Naive thymus-derived CD8-positive, alpha-beta T cell (primary cell): ENCODE results near the gene LRMDA. TPM values are rescaled to one million over a fixed set of nuclear protein-coding genes. Genes with fewer than 3 reads are reported as not detected.

ENCODE experiments used
- ATAC-seq, 2 donors: fragments of 150-1000 bp; cut with Tn5 transposase in 1 of 2; sonication (Bioruptor Pico), chemical (Tn5 transposase) in 1 of 2; 1 replicate in 1 of 2; 2 replicates in 1 of 2; pipeline ENCODE4 v1.10.0; 2021; ENCODE audit warnings: mild to moderate bottlenecking in 2 of 2, moderate library complexity in 2 of 2
- POLR2A ChIA-PET: fragments of 350-600 bp; sonication (Branson Sonifier 250); formaldehyde crosslinking; loops from one replicate; lab custom pipeline; 2021; ENCODE audit warnings: antibody characterized with exemption; lab: Charles Lee
- DNase-seq, 10 donors: peaks; one replicate each; pipeline versions ENCODE4 v3.0.0 to v3.0.0-alpha.2; 2020 to 2022
- H3K27ac Mint-ChIP-seq, 10 donors: one replicate each; pipeline ENCODE4 v1.8.0; 2020 to 2022; ENCODE audit warnings: mild to moderate bottlenecking in 10 of 10, mixed read lengths in 10 of 10, moderate library complexity in 4 of 10, inconsistent platforms in 1 of 10
- H3K27me3 Mint-ChIP-seq, 5 donors: one replicate each; pipeline ENCODE4 v1.8.0; 2021 to 2022; ENCODE audit warnings: mixed read lengths in 5 of 5
- H3K36me3 Mint-ChIP-seq, 3 donors: one replicate each; pipeline ENCODE4 v1.8.0; 2020 to 2022; ENCODE audit warnings: mixed read lengths in 3 of 3, mild to moderate bottlenecking in 2 of 3, inconsistent platforms in 1 of 3
- H3K4me1 Mint-ChIP-seq, 4 donors: one replicate each; pipeline ENCODE4 v1.8.0; 2021 to 2022; ENCODE audit warnings: mixed read lengths in 4 of 4
- H3K4me3 Mint-ChIP-seq, 10 donors: one replicate each; pipeline ENCODE4 v1.8.0; 2020 to 2022; ENCODE audit warnings: mild to moderate bottlenecking in 10 of 10, mixed read lengths in 10 of 10, moderate library complexity in 6 of 10, inconsistent platforms in 1 of 10
- H3K9me3 Mint-ChIP-seq, 9 donors: one replicate each; pipeline ENCODE4 v1.8.0; 2020 to 2022; ENCODE audit warnings: mixed read lengths in 9 of 9, mild to moderate bottlenecking in 3 of 9, inconsistent platforms in 1 of 9, moderate library complexity in 1 of 9
- polyA plus RNA-seq, 3 donors: library from polyadenylated mRNA; unstranded; fragments of 300-500 nt; fragmentation: Illumina TruSeq; gene quantifications; one replicate each; pipeline ENCODE4 v1.2.3, GENCODE V29; 2021
- total RNA-seq, 8 experiments: library from RNA in 2 of 8; stranded (reverse) in 2 of 8; gene quantifications; one replicate each; pipeline ENCODE4 v1.2.3 and lab custom pipeline; 2021 to 2026

LRMDA gene
- total and polyA plus RNA-seq, 5 experiments from 2014 or later = not detected

DNA sequence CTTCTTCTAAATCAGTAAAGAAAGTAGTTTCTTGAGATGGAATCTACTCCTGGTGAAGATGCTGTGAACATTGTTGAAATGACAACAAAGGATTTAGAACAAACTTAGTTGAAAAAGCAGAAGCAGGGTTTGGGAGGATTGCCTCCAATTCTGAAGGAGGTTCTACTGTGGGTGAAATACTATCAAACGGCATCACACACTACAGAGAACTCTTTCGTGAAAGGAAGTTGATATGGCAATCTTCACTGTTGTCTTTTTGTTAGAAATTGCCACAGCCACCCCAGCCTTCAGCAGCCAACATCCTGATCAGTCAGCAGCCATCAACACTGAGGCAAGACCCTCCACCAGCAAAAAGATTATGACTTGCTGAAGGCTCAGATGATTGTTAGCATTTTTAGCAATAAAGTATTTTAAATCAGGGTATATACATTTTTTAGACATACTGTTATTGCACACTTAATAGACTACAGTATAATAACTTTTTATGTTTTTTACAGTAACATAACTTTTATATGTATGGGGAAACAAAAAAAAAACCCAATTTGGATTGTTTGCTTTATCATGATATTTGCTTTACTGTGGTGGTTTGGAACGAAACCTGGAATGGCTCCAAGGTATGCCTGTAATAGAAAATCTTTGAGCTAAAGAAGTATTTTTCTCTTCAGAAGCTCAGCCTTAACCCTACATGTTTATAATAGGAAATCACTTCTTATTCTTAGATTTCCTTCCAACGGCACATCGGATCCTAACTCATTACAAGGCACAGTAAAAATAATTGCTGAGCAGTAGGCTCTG lies 257.3 kb downstream of the LRMDA start:
- no peak for DNase-seq
- Mint-ChIP-seq H3K27me3 (peaks cover 3 to 11% (median 7%) of the 10 kb centered on the region in 5 donors), H3K4me1 (no peaks in the 10 kb centered on the region), H3K4me3 (no peak overlapping the region), H3K27ac (no peak overlapping the region), H3K36me3 (no peaks in the 10 kb centered on the region), H3K9me3 (peaks cover 0 to 10% (median 0%) of the 10 kb centered on the region in 9 donors)
- ATAC-seq = no peak
- POLR2A ChIA-PET = no interaction called here

- peaks cover 0 to 2% (median 0%) of the 10 kb centered on the region in 9 donors for H3K9me3 Mint-ChIP-seq
Measured at GRCh38 chr10:75693489-75693888, 262.1 kb downstream of the LRMDA start.

GRCh38 chr10:75694269-75694668 lies 262.8 kb downstream of the LRMDA start:
- H3K4me3 Mint-ChIP-seq = no peak overlapping the region
- no peaks in the 10 kb centered on the region for H3K36me3 Mint-ChIP-seq
- no peak overlapping the region for H3K27ac Mint-ChIP-seq
- POLR2A ChIA-PET = no interaction called here
- ATAC-seq (no peak), DNase-seq (no peak)
- peaks cover 4 to 23% (median 10%) of the 10 kb centered on the region in 5 donors for H3K27me3 Mint-ChIP-seq
- peaks cover 0 to 2% (median 0%) of the 10 kb centered on the region in 9 donors for H3K9me3 Mint-ChIP-seq
- no peaks in the 10 kb centered on the region for H3K4me1 Mint-ChIP-seq

More at GRCh38 chr10:75693489-75693888, 262.1 kb downstream of the LRMDA start:
- POLR2A ChIA-PET = no interaction called here
- no peak for DNase-seq
- Mint-ChIP-seq H3K4me1 (no peaks in the 10 kb centered on the region), H3K36me3 (no peaks in the 10 kb centered on the region), H3K27me3 (peaks cover 4 to 23% (median 10%) of the 10 kb centered on the region in 5 donors), H3K4me3 (no peak overlapping the region), H3K27ac (no peak overlapping the region)
- ATAC-seq = no peak

DNA sequence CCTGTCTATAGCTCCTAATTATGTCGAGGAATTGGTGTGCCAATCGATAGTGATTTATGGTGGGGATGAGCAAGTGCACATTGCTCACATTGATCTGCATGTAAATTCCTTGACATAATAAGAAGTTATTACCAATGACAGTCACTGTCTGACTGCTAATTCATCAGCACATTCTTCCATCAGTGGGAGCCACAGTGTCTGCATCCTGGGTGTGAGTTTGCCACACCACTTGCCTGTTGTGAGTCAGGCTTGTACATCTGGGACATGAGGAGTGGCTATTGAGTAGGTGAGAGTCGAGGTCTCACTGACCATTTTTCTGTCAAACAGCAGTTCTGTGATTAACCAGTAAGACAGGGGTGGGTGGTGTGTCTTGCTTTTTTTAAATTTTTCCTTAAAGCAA lies 263.4 kb downstream of the LRMDA start:
- H3K4me3 Mint-ChIP-seq = no peak overlapping the region
- no peaks in the 10 kb centered on the region for H3K36me3 Mint-ChIP-seq
- H3K27ac Mint-ChIP-seq = no peak overlapping the region
- ATAC-seq (no peak), DNase-seq (no peak)
- H3K9me3 Mint-ChIP-seq = peaks cover 0 to 2% (median 0%) of the 10 kb centered on the region in 9 donors
- POLR2A ChIA-PET = no interaction called here
- no peaks in the 10 kb centered on the region for H3K4me1 Mint-ChIP-seq
- peaks cover 5 to 23% (median 12%) of the 10 kb centered on the region in 5 donors for H3K27me3 Mint-ChIP-seq

- peaks cover 0 to 2% (median 0%) of the 10 kb centered on the region in 9 donors for H3K9me3 Mint-ChIP-seq
- no peak overlapping the region for H3K27ac Mint-ChIP-seq
- no peaks in the 10 kb centered on the region for H3K36me3 Mint-ChIP-seq
- DNase-seq (no peak), ATAC-seq (no peak)
- no peak overlapping the region for H3K4me3 Mint-ChIP-seq
- H3K27me3 Mint-ChIP-seq = peaks cover 6 to 23% (median 12%) of the 10 kb centered on the region in 5 donors
- H3K4me1 Mint-ChIP-seq = no peaks in the 10 kb centered on the region
- POLR2A ChIA-PET = no interaction called here
Measured at GRCh38 chr10:75695994-75696393, 264.6 kb downstream of the LRMDA start.

- no peak overlapping the region for H3K27ac Mint-ChIP-seq
- H3K4me3 Mint-ChIP-seq = no peak overlapping the region
- no peaks in the 10 kb centered on the region for H3K4me1 Mint-ChIP-seq
- POLR2A ChIA-PET = no interaction called here
- ATAC-seq (no peak), DNase-seq (no peak)
- H3K27me3 Mint-ChIP-seq = peaks cover 6 to 23% (median 12%) of the 10 kb centered on the region in 5 donors
- H3K36me3 Mint-ChIP-seq = no peaks in the 10 kb centered on the region
- peaks cover 0 to 3% (median 0%) of the 10 kb centered on the region in 9 donors for H3K9me3 Mint-ChIP-seq
Measured at GRCh38 chr10:75696536-75696935, 265.1 kb downstream of the LRMDA start.

DNA sequence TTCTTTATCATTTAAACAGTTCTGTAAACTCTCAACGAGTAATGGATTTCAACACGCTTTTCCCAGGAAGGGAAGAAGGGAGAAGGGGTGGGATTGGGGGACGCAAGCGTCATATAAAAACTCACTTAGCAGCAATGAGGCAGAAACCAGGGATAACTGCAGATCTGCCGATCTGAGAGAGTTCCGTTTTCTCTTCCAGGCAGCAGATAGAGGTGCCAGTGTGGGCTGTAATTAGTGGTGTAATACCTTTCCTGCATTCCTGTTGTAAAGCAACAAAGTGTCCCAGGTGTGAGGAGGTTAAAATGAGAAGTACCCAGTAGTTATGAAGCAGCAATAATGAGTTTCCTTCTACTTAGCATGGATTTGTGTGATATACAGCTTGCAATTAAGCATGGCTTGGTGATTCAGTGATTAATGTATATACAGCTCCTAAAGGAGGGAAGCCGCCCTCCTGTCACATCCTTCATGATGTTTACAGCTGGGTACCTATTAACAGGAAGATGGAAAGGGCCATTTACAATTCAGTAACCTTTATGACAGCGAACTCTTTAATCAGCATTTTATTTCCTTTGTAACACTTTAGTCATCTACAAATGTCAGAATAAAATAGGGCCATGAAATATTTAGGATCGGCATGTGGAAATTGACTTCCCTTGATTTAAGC lies 271.9 kb downstream of the LRMDA start:
- Mint-ChIP-seq H3K4me3 (no peak overlapping the region), H3K27me3 (peaks cover 5 to 23% (median 10%) of the 10 kb centered on the region in 5 donors), H3K36me3 (no peaks in the 10 kb centered on the region), H3K9me3 (peaks cover 0 to 3% (median 0%) of the 10 kb centered on the region in 9 donors), H3K27ac (no peak overlapping the region), H3K4me1 (peaks cover 0 to 6% (median under 1%) of the 10 kb centered on the region in 4 donors)
- ATAC-seq (no peak), DNase-seq (no peak)
- POLR2A ChIA-PET = no interaction called here

GRCh38 chr10:75705426-75705825 lies 274.0 kb downstream of the LRMDA start:
- Mint-ChIP-seq H3K4me1 (peaks cover 0 to 7% (median under 1%) of the 10 kb centered on the region in 4 donors), H3K27me3 (peaks cover 9 to 44% (median 9%) of the 10 kb centered on the region in 5 donors), H3K27ac (no peak overlapping the region), H3K4me3 (no peak overlapping the region), H3K36me3 (no peaks in the 10 kb centered on the region), H3K9me3 (peaks cover 0 to 3% (median 0%) of the 10 kb centered on the region in 9 donors)
- ATAC-seq (no peak), DNase-seq (no peak)
- POLR2A ChIA-PET = no interaction called here

- H3K27me3 Mint-ChIP-seq = peaks cover 8 to 54% (median 12%) of the 10 kb centered on the region in 5 donors
- no peak overlapping the region for H3K4me3 Mint-ChIP-seq
- peaks cover 0 to 7% (median under 1%) of the 10 kb centered on the region in 4 donors for H3K4me1 Mint-ChIP-seq
- ATAC-seq = no peak
- peaks cover 0 to 3% (median 0%) of the 10 kb centered on the region in 9 donors for H3K9me3 Mint-ChIP-seq
- no peak overlapping the region for H3K27ac Mint-ChIP-seq
- no peaks in the 10 kb centered on the region for H3K36me3 Mint-ChIP-seq
- DNase-seq = no peak
- POLR2A ChIA-PET = no interaction called here
Measured at GRCh38 chr10:75707080-75707840, 275.8 kb downstream of the LRMDA start.

- DNase-seq = no peak
- Mint-ChIP-seq H3K27me3 (peaks cover 8 to 62% (median 15%) of the 10 kb centered on the region in 5 donors), H3K27ac (no peak overlapping the region), H3K36me3 (no peaks in the 10 kb centered on the region), H3K4me3 (no peak overlapping the region), H3K9me3 (peaks cover 0 to 3% (median 0%) of the 10 kb centered on the region in 9 donors), H3K4me1 (peaks cover 0 to 7% (median under 1%) of the 10 kb centered on the region in 4 donors)
- no peak for ATAC-seq
- POLR2A ChIA-PET = no interaction called here
Measured at GRCh38 chr10:75708060-75708459, 276.6 kb downstream of the LRMDA start.

DNA sequence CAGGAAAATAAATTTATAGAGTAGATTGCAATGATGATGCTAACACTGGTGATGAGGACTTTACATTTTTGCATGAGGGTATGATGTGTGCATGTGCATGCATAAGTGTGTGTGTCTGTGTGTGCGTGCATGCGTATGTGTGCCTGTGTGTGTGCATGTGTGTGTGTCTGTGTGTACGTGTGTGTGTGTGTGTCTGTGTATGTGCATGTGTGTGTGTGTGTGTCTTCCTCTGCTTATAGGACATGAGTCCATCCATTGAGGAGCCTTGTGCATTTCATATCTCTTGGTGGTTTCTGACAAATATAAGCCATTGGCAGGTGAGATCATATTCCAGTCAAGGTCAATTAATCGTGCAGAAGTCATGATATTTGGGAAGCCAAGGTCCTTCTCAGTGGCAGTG lies 277.8 kb downstream of the LRMDA start:
- ATAC-seq = no peak
- H3K4me3 Mint-ChIP-seq = no peak overlapping the region
- POLR2A ChIA-PET = no interaction called here
- peaks cover 0 to 3% (median 0%) of the 10 kb centered on the region in 9 donors for H3K9me3 Mint-ChIP-seq
- peaks cover 0 to 7% (median under 1%) of the 10 kb centered on the region in 4 donors for H3K4me1 Mint-ChIP-seq
- no peaks in the 10 kb centered on the region for H3K36me3 Mint-ChIP-seq
- H3K27me3 Mint-ChIP-seq = peaks cover 8 to 74% (median 18%) of the 10 kb centered on the region in 5 donors
- H3K27ac Mint-ChIP-seq = no peak overlapping the region
- DNase-seq = no peak

DNA sequence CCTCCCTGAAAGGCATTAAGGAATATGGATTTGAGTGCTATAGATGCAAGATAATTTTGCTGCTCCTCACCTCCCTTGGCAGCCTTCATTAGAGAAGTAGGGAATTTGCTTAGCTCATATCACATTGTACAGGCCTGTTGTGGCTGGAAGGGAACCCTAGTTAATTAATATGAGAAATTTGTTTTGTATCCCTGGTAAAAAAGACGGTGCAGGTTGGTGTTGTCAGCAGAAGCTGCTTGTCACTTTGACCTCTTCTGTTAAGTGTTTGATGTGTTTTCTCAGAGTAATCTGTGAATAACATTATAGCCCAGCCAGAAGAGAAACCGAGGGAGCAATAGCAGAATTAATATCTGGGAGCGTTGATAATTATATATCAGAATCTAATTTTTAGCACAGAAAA lies 278.4 kb downstream of the LRMDA start:
- no peak overlapping the region for H3K27ac Mint-ChIP-seq
- peaks cover 8 to 79% (median 19%) of the 10 kb centered on the region in 5 donors for H3K27me3 Mint-ChIP-seq
- H3K9me3 Mint-ChIP-seq = peaks cover 0 to 3% (median 0%) of the 10 kb centered on the region in 9 donors
- peaks cover 0 to 7% (median under 1%) of the 10 kb centered on the region in 4 donors for H3K4me1 Mint-ChIP-seq
- no peak for DNase-seq
- H3K36me3 Mint-ChIP-seq = no peaks in the 10 kb centered on the region
- no peak for ATAC-seq
- no peak overlapping the region for H3K4me3 Mint-ChIP-seq
- POLR2A ChIA-PET = no interaction called here
